ENCODE data around the gene TAMALIN. TPM values are rescaled to one million over a fixed set of nuclear protein-coding genes. Genes with fewer than 3 reads are reported as not detected.

TAMALIN gene
- total RNA-seq, 1 donor from 2014 or later, result 2.6 TPM

GRCh38 chr12:52036587-52037171, 29.9 kb downstream of the TAMALIN start:
- peak; percentile 71 for DNase-seq (ENCODE audit: low spot score)

DNA sequence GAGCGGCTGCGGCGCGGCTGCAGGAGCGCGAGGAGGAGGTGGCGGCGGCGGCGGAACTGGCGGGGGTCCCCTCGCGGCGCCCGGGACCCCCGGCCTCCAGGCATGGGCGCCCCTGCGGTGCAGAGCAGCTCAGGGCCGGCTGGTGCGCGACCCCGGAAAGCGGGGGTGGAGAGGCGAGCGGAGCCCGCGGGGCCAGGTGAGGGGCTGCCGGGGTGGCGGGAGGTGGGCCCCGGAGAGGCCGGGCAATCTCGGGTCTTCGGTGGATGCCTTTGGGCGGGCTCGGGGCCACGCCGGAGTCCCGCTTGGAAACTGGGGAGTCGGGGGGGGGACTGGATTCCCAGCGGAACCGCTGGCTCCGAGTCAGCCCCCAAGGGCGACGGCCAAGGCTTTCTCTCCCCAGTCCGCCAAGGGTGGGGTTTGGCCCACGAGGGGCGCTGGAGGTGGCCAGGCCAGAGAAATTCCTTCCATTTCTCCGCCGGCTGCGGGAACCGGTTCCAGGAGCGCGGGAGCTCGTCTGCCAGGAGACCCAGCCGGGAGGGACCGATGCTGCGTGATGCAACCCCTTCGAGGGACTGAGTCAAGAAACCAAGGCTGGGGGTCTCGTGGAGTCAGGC, 30.6 kb downstream of the TAMALIN start:
- DNase-seq (ENCODE audit: low spot score), result peak; percentile 36

DNA sequence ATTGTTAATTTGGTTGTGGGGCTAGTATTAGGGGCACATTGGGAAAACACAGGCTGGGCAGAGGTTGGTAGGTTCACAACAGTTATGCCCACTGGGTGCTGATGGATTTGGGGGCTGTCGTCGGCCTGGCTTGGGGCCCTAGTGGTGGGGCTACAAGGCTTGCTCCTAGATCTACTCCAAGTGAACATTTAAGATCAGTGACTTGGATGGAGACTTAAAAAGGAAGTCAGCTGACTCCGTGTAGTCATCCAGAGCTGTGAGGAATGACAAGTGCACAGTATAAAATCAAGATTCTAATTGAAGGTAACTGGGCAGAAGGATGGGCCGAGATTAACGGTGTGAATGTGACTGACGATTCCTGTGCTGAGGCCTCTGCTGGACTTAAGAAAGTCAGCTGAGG, 31.7 kb downstream of the TAMALIN start:
- DNase-seq (ENCODE audit: low spot score), result no peak

DNA sequence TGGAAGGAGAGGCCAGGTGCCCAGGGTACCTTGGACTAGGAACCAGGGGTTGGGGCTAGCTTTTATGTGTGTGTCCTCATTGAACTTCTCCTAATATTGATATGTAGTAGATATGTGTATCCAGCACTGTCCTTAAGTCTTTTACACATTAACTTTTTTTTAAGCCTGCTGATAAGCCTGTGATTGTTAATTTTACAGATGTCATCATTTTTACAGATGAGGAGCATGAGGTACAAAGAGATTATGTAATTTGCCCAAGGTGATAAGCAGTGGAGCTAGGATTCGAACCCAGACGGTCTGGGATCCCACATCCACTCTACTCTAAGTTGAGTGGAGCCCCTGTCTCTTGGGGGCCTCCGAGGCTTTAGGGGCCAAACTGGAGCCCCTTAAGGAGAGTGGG, 34.3 kb downstream of the TAMALIN start:
- DNase-seq (ENCODE audit: low spot score), result no peak

DNA sequence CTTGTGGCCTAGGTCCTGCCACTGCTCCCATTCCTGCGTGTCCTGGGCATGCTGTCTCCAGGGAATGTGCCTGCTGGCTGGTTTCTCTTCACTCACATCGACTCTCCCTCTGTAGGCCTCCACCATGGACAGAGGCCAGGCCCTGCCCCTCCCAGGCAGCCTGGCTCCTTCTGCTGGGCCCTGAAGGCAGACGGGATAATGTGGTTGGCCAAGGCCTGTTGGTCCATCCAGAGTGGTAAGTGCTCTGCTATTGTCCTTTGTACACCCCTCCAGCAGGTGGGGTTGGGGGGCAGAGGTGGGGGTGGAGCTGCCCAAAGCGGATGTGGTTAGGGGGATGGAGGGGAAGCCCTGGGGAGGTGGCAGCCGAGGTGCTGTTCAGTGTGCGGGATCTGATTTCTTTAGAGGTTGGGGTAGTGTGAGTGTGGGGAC, 35.0 kb downstream of the TAMALIN start:
- DNase-seq (ENCODE audit: low spot score), result peak; percentile 82

DNA sequence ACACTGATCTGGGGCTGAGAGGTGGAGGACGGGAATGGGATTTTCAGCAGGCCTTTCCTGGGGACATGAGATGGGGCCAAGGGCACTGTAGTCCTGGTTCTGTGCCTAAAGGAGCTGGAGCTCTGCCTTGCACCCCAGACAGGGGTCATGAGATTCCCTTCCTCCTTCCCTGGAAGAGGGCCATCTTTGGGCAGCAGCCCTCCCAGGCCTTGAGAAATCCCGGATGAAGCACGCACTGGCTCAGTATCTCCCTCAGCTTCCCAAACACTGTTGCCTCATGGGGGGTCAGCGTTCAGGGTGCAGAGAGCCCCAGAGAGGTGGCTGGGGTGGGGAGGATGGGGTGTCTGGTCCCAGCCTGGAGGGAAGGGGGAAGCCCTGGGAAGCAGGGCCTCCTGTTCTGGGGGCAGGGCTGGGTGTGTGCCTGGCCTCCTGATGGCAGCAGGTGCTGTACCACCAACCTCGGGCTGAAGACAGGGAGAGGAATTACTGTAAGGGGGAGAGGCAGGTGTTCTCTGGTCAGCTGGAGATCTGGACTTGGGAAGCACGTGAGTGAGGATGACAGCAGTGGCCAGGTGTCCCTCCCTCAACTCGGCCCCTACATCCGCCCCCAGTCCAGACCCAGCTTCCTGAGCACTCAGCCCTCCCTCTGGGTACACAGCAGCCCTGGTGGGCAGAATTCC, 36.1 kb downstream of the TAMALIN start:
- no peak for DNase-seq (ENCODE audit: low spot score)

GRCh38 chr12:52043386-52044212, 36.9 kb downstream of the TAMALIN start:
- no peak for DNase-seq (ENCODE audit: low spot score)

DNA sequence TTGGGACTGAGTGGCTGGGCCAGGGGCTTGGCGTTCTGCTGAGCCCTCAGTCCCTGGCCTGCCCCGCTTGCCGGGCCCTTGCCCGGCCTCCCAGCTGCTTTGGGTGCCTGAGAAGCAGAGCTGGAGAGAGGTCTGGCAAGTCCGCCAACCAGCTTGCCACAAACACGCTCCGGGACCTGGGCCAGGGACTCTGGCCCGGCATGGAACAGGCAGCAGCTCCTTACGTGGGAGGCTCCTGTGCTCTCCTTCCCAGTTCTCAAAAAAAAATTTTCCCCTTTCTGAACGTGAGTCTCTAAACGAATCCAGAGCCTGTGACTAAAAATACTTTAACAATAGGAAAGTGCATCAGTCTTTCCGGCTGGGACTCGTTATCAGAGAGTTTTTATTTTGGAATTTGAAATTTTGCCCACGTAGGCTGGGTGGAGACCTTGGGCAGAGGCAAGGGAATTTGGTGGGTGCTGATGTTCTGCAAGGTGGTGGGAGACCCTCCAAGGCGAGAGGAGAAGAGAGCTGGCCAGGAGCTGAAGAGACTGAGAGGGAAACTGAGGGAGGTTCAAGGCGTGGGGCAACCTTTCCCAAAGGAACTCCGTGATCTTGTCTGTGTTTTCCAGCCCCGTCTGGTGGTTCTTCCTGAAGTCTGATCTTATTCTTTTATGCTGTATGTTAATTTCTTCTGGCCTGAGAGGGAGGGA, 37.7 kb downstream of the TAMALIN start:
- DNase-seq (ENCODE audit: low spot score), result no peak

DNA sequence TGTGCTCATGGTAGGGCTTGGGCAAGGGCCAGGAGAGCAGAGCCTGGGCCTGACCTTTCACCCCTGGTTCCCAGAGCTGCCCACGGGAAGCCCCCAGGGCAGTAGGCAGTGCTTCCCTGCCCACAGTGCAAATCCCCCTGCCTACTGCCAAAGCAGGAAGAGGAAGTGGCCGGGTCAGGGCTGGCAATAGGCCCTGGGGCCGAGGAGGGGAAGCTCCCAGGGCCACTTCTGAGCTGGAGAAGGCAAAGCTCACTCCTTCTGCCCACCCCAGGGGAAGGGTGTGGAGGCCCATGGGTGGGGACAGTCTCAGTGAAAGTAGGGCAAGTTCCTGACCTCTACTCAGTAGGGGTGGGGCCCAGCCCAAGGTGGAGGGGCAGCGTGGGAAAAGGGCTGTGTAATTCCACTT, 39.1 kb downstream of the TAMALIN start:
- peak; percentile 46 for DNase-seq (ENCODE audit: low spot score)

DNA sequence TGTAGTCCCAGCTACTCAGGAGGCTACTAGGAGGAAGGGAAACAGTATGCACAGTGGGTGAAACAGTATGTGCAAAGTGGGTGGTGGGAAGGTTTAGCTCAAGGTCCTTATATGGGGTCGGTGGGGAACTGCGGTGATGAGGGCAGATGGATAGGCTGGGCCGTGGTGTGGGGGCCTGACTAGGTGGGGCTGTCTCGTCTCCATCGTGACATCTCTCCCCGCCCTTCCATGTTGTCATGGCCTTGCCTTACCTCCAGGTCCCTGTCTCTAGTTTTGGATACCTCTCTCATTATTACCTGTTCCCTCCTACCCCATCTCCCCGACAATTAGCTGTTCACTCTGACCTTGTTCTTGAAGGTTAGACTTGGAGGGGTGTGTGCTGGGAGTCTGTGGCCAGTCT, 40.1 kb downstream of the TAMALIN start:
- DNase-seq (ENCODE audit: low spot score), result no peak

DNA sequence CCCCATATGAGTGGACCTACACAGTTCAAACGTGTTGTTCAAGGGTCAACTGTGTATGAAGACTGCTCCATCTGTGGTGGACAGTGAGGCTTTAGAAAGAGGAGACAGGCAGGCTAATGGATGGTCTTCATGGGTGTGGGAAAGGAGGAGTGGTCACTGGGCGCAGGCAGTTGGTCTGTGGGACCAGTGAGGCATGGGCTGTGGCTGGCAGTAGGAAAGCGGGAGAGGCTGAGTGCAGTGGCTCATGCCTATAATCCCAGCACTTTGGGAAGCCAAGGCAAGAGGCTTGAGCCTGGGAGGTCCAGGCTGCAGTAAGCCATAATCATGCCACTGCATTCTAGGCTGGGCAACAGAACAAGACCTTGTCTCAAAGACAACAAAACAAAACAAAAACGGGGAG, 42.5 kb downstream of the TAMALIN start:
- DNase-seq (ENCODE audit: low spot score), result no peak

DNA sequence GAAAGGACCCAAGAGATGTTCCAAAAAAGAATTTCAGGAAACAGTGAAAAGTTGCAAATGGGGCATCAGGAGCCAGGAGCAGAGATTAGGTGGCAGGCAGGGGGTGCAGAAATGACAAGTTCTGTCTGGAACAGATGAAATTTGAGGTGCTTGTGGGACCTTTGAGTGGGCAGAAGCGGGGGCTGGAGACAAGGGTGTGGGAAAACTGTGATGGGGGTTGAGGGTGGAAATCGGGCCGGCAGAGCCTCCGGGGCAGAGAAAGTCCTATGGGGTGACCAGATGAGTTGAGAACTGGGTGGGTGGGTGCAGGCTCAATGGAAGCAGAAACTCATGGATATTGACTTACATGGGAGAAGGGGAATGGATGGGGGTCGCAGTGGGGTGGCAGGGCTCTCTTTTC, 42.9 kb downstream of the TAMALIN start:
- DNase-seq (ENCODE audit: low spot score), result no peak

DNA sequence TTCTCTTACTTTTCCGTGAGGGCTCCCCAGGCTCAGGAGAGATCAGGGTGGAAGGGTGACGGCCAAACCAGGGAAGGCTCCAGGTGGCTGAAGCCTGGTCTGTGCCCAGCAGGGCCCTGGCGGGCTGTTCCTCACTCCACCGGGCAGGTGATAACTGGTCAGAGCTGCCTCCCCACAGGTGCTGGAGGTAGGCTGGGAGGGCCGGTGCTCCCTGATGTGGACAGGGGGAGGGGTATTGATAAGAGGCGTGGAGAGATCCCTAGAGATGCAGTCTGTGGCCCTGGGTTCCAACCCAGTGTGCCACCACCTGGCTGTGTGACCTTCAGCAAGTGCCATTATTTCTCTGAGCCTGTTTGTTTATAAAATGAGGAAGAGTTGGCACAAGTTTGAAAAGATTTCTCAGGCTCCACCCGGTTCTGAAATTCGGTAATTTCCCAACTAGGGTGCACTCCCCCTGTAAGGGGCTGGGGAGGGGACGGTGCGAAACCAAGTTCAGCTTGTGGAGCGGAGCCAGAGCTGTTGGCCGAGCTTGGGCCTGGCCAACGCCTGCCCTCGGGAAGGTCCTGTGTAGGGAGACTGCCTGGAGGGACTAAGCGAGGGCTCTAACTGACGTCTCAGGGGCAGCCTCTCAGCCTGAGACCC, 43.5 kb downstream of the TAMALIN start:
- no peak for DNase-seq (ENCODE audit: low spot score)

DNA sequence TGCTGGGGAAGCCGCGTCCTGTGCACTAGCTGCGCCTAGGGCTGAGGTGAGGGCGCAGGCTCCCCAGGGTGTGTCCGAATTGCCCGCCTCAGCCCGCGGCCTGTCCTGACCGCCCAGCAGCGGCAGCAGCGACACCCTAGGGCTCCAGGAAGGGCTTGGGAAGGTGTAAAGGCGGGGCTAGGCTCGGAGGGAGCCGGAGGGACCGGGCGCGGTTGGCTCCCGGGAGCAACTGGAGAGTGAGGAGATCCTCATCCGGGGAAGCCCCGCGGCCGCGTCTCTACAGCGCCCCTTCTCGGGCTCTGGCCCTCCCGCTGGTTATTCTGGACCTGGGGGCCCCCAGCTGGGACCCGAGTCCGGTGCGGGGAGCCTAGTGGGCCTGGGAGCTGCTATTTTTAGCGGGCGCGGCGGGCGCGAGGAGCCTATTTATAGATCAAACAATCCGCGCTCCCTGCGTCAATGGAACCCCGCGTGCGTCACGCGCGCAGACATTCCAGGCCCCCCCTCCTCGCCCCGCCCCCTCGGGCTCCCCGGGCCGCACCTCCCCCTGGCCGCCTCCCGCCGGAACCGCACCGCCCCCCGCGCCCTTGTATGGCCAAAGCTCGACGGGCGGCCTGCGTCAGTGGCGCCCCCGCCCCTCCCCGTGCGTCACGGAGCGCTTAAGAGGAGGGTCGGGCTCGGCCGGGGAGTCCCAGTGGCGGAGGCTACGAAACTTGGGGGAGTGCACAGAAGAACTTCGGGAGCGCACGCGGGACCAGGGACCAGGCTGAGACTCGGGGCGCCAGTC, 44.2 kb downstream of the TAMALIN start, which contains the start of gene NR4A1:
Gene NR4A1, plus strand, starts transcription at position 685 of the 784 bp plus-strand sequence. CDS start 2,887 bp downstream, outside the sequence.
- DNase-seq (ENCODE audit: low spot score), result peak; percentile 96

DNA sequence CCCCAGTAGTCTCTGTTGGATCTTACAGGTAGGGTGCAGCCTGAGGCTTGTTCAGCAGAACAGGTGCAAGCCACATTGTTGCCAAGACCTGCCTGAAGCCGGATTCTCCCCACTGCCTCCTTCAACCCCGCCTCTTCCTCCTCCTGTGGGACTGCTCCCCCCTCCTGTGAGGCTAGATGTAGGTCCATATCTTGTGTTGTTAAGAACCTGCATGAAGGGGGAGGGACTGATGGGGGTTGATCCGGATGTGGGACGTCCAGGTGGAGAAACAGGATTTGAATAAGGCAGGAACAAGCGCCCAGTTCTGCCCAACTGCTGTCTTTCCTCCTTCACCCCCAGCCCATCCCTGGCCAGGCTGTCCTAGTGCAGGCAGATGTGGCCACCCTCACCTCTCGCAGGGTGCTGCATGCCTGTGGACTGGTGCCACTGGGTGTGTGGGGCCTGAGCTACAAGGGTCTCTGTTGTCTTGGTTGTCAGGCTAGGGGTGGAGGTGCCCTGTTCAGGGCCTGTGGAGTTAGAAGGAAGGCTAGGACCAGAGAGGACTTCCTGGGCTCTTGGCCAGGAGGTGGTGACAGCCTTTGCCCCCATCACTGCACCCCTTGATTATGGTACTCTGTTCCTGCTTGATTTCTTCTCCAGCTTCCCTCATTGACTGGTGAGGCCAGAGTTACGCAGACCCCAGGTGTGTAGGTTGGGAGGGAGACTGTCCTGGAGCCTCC, 45.9 kb downstream of the TAMALIN start:
- no peak for DNase-seq (ENCODE audit: low spot score)

GRCh38 chr12:52053536-52054209, 46.9 kb downstream of the TAMALIN start:
- no peak for DNase-seq (ENCODE audit: low spot score)

DNA sequence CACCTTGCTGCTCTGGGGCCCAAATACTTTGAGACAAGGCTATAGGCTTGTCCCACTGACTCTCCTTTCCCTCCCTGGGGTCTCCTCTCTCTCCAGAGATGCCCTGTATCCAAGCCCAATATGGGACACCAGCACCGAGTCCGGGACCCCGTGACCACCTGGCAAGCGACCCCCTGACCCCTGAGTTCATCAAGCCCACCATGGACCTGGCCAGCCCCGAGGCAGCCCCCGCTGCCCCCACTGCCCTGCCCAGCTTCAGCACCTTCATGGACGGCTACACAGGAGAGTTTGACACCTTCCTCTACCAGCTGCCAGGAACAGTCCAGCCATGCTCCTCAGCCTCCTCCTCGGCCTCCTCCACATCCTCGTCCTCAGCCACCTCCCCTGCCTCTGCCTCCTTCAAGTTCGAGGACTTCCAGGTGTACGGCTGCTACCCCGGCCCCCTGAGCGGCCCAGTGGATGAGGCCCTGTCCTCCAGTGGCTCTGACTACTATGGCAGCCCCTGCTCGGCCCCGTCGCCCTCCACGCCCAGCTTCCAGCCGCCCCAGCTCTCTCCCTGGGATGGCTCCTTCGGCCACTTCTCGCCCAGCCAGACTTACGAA, 47.6 kb downstream of the TAMALIN start:
- no peak for DNase-seq (ENCODE audit: low spot score)

Measured in umbilical cord (tissue), 2 donors.